ENCODE results near the gene PAM.

The PAM gene

GRCh38 chr5:102789469-102789868 lies 34.4 kb downstream of the PAM start:
- no peak for TF ChIP-seq CTCF (IDR thresholded peaks at IDR 0.05; ENCODE audit: borderline replicate concordance, insufficient read depth, low read depth, low read length)
- no peak overlapping the region for H3K4me3 ChIP-seq (ENCODE audit: low read depth, low read length)

GRCh38 chr5:102790748-102791147 lies 35.6 kb downstream of the PAM start:
- H3K4me3 ChIP-seq (ENCODE audit: low read depth, low read length): no peak overlapping the region
- TF ChIP-seq CTCF (IDR thresholded peaks at IDR 0.05; ENCODE audit: borderline replicate concordance, insufficient read depth, low read depth, low read length): no peak

DNA sequence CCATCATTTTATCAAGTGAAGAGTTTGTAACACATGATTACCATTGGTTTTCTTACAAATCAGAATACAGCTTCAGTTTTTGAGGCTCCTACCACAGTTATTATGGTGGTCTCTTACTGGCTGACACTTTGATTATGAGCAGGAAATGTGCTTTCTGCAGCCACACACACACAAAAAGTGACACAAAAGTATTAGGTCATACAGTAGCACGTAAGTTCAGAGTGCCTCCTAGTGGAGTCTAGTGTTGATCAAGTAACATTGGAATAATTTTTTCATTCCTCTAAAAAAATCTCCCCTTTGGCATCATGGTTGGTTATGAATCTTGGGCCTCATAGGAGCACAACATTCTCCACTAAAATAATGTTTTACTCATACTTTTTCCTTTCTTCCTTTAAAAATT lies 37.6 kb downstream of the PAM start:
- no peak overlapping the region for H3K4me3 ChIP-seq (ENCODE audit: low read depth, low read length)
- no peak for TF ChIP-seq CTCF (IDR thresholded peaks at IDR 0.05; ENCODE audit: borderline replicate concordance, insufficient read depth, low read depth, low read length)

DNA sequence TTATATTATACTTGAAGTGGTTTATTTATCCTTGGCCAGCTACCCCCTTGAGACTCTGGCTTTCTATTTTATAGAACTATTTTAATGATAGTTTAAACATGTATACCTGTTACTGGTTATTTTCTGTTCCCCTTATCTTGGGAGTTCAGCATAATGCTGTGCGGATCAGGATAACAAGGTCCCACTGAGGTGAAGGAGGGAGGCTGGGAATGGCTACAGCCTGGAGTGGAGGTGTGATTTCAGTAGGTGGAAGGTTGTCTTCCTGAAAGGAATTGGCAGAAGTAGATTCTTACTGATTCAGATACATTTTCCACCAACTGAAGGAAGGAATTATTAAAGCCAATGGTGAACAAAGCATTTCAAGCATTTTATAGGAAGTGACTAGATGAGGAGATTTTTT lies 38.9 kb downstream of the PAM start:
- no peak overlapping the region for H3K4me3 ChIP-seq (ENCODE audit: low read depth, low read length)
- no peak for TF ChIP-seq CTCF (IDR thresholded peaks at IDR 0.05; ENCODE audit: borderline replicate concordance, insufficient read depth, low read depth, low read length)

GRCh38 chr5:102794677-102795331 lies 39.7 kb downstream of the PAM start:
- no peak overlapping the region for H3K4me3 ChIP-seq (ENCODE audit: low read depth, low read length)
- no peak for TF ChIP-seq CTCF (IDR thresholded peaks at IDR 0.05; ENCODE audit: borderline replicate concordance, insufficient read depth, low read depth, low read length)

DNA sequence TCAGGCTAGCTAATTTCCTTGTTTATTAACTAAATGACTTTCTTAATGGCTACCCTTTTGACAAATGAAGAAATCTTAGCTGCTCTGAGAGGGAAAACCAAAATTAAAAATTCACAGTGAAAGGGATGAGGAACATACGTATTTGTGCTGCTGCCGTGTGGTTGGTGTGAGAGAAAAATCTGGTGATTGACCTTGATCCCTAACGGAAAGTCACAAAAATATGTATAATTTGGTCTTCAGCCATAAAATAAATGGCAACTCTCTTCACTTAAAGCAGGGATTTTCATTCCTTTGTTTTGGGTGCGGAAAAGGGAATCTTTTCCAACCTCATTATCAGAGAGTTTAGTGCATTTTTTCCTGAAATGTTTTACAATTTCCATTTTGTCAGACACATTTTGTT lies 40.4 kb downstream of the PAM start:
- TF ChIP-seq CTCF (IDR thresholded peaks at IDR 0.05; ENCODE audit: borderline replicate concordance, insufficient read depth, low read depth, low read length): no peak
- no peak overlapping the region for H3K4me3 ChIP-seq (ENCODE audit: low read depth, low read length)

GRCh38 chr5:102796009-102796408 lies 40.9 kb downstream of the PAM start:
- H3K4me3 ChIP-seq (ENCODE audit: low read depth, low read length): no peak overlapping the region
- no peak for TF ChIP-seq CTCF (IDR thresholded peaks at IDR 0.05; ENCODE audit: borderline replicate concordance, insufficient read depth, low read depth, low read length)

All from GM12875 (cell line).